ENCODE measurements around the gene GDF15. TPM values are rescaled to one million over a fixed set of nuclear protein-coding genes. Genes with fewer than 3 reads are reported as not detected.

Gene GDF15
- total RNA-seq, 2 experiments from 2014 or later, result not detected

GRCh38 chr19:18418483-18419194 lies 32.7 kb downstream of the GDF15 start:
- no peaks in the 10 kb centered on the region for H3K36me3 ChIP-seq (ENCODE audit: insufficient read depth, low read length)
- TF ChIP-seq EZH2phosphoT487 (IDR thresholded peaks at IDR 0.05; ENCODE audit: borderline replicate concordance, low read depth, low read length) (no peak), CTCF (conservative IDR thresholded peaks at IDR 0.05; ENCODE audit: low read length) (no peak; the same call in 1 of the 2 replicates)
- peak overlapping the region; percentile 16; the same call in 1 of the 2 replicates for H2AFZ ChIP-seq (ENCODE audit: low read length)
- ChIA-PET POLR2A (interaction anchor here (0.5 to 1.7 kb wide), 5 partner anchors 25 to 96 kb away, joined by 3 to 4 read pairs (median 3); partner anchors contain the start of gene LSM4), CTCF (ENCODE audit: unreplicated experiment) (interaction anchor here (0.6 kb wide), 1 partner anchor 97 kb away, joined by 4 read pairs; no protein-coding TSS in a partner anchor)
- no peaks in the 10 kb centered on the region for H3K9me3 ChIP-seq (ENCODE audit: low read length)
- no peak for DNase-seq (ENCODE audit: low spot score)
- peaks cover 19% of the 10 kb centered on the region; the same call in 1 of the 2 replicates for H3K79me2 ChIP-seq (ENCODE audit: insufficient read depth, low read depth, low read length)
- intact Hi-C loops (cut with micrococcal nuclease; ENCODE audit: unreplicated experiment), result no loop called here
- H3K4me1 ChIP-seq (ENCODE audit: insufficient read depth, low read length, poor library complexity, severe bottlenecking), result peaks cover 81% of the 10 kb centered on the region
- H3K4me3 ChIP-seq (ENCODE audit: low read depth, low read length, poor library complexity, severe bottlenecking), result peak overlapping the region; percentile 76
- no peaks in the 10 kb centered on the region for H3K9me2 ChIP-seq (ENCODE audit: insufficient read depth, low read length)
- BruUV-seq (replicated peaks), result no TSS peak
- H3K4me2 ChIP-seq (ENCODE audit: low read length), result peak overlapping the region; percentile 71
- no peak overlapping the region for H3K27ac ChIP-seq (ENCODE audit: low read depth, low read length, poor library complexity, severe bottlenecking)
- no peaks in the 10 kb centered on the region for H4K20me1 ChIP-seq (ENCODE audit: insufficient read depth, low read length)

- Histone ChIP-seq H3K36me3 (ENCODE audit: insufficient read depth, low read length) (no peaks in the 10 kb centered on the region), H4K20me1 (ENCODE audit: insufficient read depth, low read length) (no peaks in the 10 kb centered on the region), H3K9me3 (ENCODE audit: low read length) (no peaks in the 10 kb centered on the region), H3K79me2 (ENCODE audit: insufficient read depth, low read depth, low read length) (peaks cover 19% of the 10 kb centered on the region; the same call in 1 of the 2 replicates), H3K27ac (ENCODE audit: low read depth, low read length, poor library complexity, severe bottlenecking) (peak within 1 kb of the TSS; percentile 33), H3K4me3 (ENCODE audit: low read depth, low read length, poor library complexity, severe bottlenecking) (peak within 1 kb of the TSS; percentile 76), H2AFZ (ENCODE audit: low read length) (peak within 1 kb of the TSS; percentile 16; the same call in 1 of the 2 replicates), H3K4me2 (ENCODE audit: low read length) (peak within 1 kb of the TSS; percentile 71), H3K9me2 (ENCODE audit: insufficient read depth, low read length) (no peaks in the 10 kb centered on the region), H3K4me1 (ENCODE audit: insufficient read depth, low read length, poor library complexity, severe bottlenecking) (peaks cover 87% of the 10 kb centered on the region)
- POLR2A ChIA-PET, result interaction anchor here (0.5 to 1.9 kb wide), 4 partner anchors 63 to 139 kb away, joined by 3 to 8 read pairs (median 4); partner anchors contain the start of genes JUND and LSM4
- TF ChIP-seq CTCF (conservative IDR thresholded peaks at IDR 0.05; ENCODE audit: low read length) (no peak; the same call in none of the 2 replicates), EZH2phosphoT487 (IDR thresholded peaks at IDR 0.05; ENCODE audit: borderline replicate concordance, low read depth, low read length) (no peak)
- CTCF ChIA-PET (ENCODE audit: unreplicated experiment), result interaction anchor here (0.6 to 0.8 kb wide), 2 partner anchors 21 to 97 kb away, joined by 3 to 4 read pairs; no protein-coding TSS in a partner anchor
- intact Hi-C loops (cut with micrococcal nuclease; ENCODE audit: unreplicated experiment), result no loop called here
- peak; percentile 88 for DNase-seq (ENCODE audit: low spot score)
- BruUV-seq (replicated peaks), result no TSS peak
Observed at GRCh38 chr19:18419195-18419698, 33.3 kb downstream of the GDF15 start, which contains the start of gene SSBP4. SSBP4 (plus strand) TSS chr19:18419398; CDS start chr19:18419649, 251 bp downstream.

All from OCI-LY7 (cell line).